Neural progenitor cell (in vitro differentiated cells): Measurements from ENCODE around the gene XPNPEP3.

Experiments used
- EZH2 ChIP-seq: fragments of 200-600 bp; sonication (generic); IDR thresholded peaks from 2 replicates; pipeline ENCODE4 v1.6.1; 2017; ENCODE audit warnings: antibody characterized with exemption, mild to moderate bottlenecking, moderate library complexity
- TF ChIP-seq, protein P1 (sequence below): fragments of 200-600 bp; sonication (generic); IDR thresholded peaks from 2 replicates; pipeline ENCODE4 v1.5.1; 2017; ENCODE audit warnings: antibody characterized with exemption, mild to moderate bottlenecking

DNA sequence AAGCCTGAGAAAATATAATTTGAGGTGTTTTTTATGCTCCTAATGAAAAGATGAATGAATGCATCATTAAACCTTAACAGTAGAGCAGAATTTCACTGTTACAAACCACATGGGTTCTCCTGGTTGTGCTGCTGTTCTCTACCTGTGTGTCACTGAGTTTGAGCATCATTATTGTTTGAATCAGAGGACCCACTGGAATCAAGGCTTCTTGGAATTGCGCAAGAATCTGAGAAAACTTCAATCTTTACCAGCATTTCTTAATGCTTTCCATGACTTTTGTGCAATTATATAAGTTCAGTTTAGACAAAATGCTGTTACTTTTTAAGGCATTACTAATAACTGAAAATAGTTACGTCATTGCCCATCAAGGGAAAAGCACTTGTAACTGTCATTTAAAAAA is 75.4 kb downstream of the XPNPEP3 start:
- TF ChIP-seq, protein P1, sequence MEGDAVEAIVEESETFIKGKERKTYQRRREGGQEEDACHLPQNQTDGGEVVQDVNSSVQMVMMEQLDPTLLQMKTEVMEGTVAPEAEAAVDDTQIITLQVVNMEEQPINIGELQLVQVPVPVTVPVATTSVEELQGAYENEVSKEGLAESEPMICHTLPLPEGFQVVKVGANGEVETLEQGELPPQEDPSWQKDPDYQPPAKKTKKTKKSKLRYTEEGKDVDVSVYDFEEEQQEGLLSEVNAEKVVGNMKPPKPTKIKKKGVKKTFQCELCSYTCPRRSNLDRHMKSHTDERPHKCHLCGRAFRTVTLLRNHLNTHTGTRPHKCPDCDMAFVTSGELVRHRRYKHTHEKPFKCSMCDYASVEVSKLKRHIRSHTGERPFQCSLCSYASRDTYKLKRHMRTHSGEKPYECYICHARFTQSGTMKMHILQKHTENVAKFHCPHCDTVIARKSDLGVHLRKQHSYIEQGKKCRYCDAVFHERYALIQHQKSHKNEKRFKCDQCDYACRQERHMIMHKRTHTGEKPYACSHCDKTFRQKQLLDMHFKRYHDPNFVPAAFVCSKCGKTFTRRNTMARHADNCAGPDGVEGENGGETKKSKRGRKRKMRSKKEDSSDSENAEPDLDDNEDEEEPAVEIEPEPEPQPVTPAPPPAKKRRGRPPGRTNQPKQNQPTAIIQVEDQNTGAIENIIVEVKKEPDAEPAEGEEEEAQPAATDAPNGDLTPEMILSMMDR: no peak
- no peak for TF ChIP-seq EZH2
